Muscle of back (tissue), 11 donors: ENCODE data around the gene C1orf21. TPM values are rescaled to one million over a fixed set of nuclear protein-coding genes. Genes with fewer than 3 reads are reported as not detected.

Experiments
- DNase-seq, 3 donors: peaks; one replicate each; pipeline versions ENCODE4 v3.0.0 to v3.0.0-alpha.2; 2013
- polyA plus RNA-seq, 10 donors: library from polyadenylated mRNA; unstranded; fragments of 120-200 nt; gene quantifications; one replicate each; pipeline ENCODE4 v1.2.1, GENCODE V29; 2013; ENCODE audit not compliant: insufficient read length in 10 of 10

Gene C1orf21
- polyA plus RNA-seq, 10 donors = 42.4 to 59.1 (median 52.9) TPM

DNA sequence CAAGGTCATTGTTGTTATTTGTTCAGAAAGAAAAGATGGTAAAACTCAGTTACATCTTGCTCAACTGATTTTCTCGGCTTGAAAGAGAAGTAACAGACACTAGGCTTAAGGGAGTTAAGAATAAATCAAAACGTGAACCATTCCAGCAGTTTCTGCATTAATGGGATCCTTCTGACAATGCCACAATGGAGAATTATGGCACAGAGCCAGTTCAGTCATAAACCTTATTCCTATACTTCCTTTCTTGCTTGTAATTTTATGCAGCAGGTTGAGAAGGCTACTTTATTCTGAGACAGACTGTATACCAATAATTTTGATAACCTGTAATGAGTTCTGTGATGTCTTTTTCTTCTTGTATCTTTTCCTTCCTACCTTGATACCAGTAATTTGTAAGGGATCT, 167.0 kb downstream of the C1orf21 start:
- no peak for DNase-seq

GRCh38 chr1:184555665-184556641, 169.1 kb downstream of the C1orf21 start:
- no peak for DNase-seq

GRCh38 chr1:184556665-184557064, 169.8 kb downstream of the C1orf21 start:
- DNase-seq = no peak

- no peak for DNase-seq
Measured at GRCh38 chr1:184557423-184558347, 170.9 kb downstream of the C1orf21 start.

DNA sequence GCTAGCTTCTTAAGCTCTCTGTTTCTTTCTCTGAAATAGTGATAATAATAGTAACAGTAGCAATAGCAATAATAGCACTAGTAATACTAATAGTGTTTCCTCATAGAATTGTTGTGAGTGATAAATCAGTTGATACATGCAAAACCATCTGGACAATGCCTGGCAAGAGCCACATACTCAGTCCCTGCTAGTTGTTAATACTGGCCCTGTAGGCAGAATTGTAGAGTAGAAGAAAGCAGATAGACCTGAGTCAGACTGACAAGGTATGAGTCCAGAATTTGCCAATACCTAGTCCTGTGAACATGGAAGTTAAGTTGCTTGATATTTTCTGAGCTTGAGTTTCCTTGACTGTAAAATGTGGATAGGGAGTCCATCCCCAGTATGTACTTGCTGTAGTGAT, 171.9 kb downstream of the C1orf21 start:
- no peak for DNase-seq

- DNase-seq = no peak
Measured at GRCh38 chr1:184559117-184559713, 172.4 kb downstream of the C1orf21 start.

- no peak for DNase-seq
Measured at GRCh38 chr1:184562806-184563205, 176.0 kb downstream of the C1orf21 start.

GRCh38 chr1:184563308-184563707, 176.5 kb downstream of the C1orf21 start:
- DNase-seq = peak; percentile 29 to 70 (median 43)

GRCh38 chr1:184567009-184567408, 180.2 kb downstream of the C1orf21 start:
- no peak for DNase-seq

- peak in 1 of 3 donors; percentile 19 for DNase-seq
Measured at GRCh38 chr1:184567637-184568036, 180.8 kb downstream of the C1orf21 start.

DNA sequence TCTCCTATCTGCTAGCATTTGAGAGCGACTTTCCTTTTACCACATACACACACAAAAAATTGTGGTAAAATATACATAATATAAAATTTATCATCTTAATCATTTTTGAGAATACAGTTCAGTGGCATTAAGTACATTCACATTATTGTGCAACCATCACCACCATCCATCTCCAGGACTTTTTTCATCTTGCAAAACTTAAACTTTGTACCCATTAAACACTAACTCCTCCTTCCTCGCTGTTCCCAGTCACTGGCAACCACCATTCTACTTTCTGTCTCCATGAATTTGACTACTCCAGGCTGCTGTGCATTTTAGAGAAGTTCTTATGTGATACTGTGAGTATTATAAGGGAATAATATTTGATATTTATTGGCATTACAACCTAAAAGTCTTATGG, 181.3 kb downstream of the C1orf21 start:
- DNase-seq = no peak

DNA sequence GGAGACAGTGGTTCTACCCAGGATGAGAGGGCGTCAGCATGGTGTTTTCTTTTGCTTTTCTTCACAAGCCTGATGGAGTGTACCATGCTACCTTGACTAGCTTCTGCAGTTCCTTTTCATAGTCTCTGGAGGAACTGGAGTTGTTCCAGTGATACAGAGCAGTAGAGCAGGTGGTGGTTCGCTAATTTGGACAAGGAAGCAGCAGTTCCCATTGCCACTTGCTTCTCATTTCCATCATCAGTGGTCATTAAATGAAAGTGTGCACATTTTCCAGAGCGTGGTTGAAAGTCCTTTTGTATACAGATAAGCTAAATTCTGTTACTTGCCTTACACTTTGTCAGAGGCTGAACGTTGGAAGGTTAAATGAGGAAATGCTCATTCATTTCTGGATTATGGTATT, 182.3 kb downstream of the C1orf21 start:
- DNase-seq = no peak

GRCh38 chr1:184574588-184574987, 187.8 kb downstream of the C1orf21 start:
- peak in 1 of 3 donors; percentile 45 for DNase-seq

DNA sequence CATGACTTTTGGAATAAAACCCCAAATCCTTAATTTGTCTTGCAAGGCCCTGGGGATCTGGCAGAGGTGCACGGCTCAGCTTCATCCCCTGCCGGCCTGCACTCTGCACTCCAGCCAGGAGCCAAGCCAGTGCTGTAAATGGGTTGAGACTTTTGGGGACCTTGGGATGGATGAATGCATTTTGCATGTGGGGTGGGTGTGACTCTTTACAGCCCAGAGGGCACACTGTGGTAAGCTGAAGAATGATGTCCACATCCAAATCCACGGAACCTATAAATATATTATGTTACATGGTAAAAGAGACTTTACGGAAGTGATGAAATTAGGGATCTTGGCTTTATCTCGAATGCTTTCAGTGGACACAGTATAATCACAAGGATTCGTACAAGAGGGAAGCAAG, 190.0 kb downstream of the C1orf21 start:
- peak in 1 of 3 donors; percentile 24 for DNase-seq

DNA sequence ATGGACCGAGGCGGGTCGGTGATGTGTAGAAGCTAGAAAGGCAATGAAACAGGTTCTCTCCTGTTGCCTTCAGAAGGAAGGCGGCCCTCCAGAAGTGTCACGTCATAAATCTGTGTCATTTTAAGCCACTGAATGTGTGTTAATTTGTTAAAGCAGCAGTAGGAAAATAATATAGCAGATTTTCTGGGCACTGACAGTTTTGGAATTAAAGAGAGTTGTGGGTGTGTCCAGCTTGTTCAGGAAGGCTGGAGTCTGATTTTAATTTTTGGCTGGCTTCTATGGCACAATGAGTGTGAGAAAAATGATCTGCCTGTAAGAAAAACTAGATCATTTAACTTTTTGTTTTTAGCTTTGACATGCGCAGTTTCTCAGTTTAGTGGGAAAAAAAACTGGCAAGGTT, 190.5 kb downstream of the C1orf21 start:
- peak; percentile 28 to 65 (median 31) for DNase-seq

- no peak for DNase-seq
Measured at GRCh38 chr1:184582411-184582810, 195.6 kb downstream of the C1orf21 start.

GRCh38 chr1:184583849-184584248, 197.0 kb downstream of the C1orf21 start:
- no peak for DNase-seq

DNA sequence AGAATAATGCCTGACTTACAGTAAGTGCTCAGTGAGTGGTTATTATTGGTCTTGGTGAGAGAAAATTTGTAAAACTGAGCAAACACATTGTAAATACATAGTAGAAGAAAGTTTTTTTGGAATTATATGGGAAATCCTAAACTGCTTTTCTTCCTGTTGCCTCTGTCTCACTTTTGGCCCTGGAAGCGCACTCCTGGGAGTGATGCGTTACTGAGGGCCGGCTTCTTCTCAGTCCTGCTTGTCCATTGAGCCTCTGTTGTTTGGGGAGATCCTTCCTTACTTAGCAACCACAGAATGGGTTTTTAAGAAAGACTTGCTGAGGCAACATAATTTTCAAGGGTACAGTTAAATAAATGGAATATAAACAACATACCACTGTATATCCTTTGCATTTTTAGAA, 201.9 kb downstream of the C1orf21 start:
- peak in 1 of 3 donors; percentile 65 for DNase-seq

DNA sequence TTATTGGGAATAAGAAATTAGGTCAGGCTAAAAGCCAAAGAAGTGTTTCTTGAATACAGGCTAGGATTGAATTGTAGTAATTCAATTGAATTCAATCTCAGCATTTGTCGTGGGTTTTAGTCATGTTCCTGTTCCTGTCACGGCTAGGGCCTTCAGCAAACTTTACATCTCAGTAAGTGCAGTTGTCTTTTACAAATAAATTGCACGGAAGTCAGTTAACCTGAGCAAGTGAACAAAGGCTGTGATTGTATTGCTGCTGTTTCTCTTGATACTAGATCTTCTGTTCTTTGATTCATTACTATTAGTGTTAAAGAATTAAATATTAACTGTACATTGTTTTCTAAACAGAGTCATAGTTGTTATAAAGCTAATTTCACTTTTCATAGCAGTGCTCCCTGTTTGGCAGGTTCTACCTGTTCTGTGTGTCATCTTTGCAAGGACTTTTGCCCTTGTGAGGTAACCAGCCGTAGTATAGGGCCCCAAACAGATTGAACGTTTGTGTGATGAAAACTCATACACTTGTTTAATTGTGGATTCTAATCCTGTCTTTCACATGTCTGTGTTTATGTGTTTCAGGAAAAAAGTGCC, 203.4 kb downstream of the C1orf21 start:
- DNase-seq = no peak

GRCh38 chr1:184593597-184593996, 206.8 kb downstream of the C1orf21 start:
- no peak for DNase-seq

GRCh38 chr1:184595596-184595995, 208.8 kb downstream of the C1orf21 start:
- DNase-seq = peak in 1 of 3 donors; percentile 42
